ENCODE measurements around the gene NEDD9.

The NEDD9 gene

GRCh38 chr6:11227698-11228097 is 4.8 kb downstream of the NEDD9 start:
- Histone ChIP-seq H3K36me3 (ENCODE audit: low read length) (no peaks in the 10 kb centered on the region), H3K79me2 (ENCODE audit: insufficient read depth, low read length) (peaks cover 13% of the 10 kb centered on the region; the same call in 1 of the 2 replicates), H2AFZ (ENCODE audit: low read depth, low read length, severe bottlenecking) (no peak overlapping the region), H3K27me3 (ENCODE audit: low read length) (no peaks in the 10 kb centered on the region), H3K9me3 (ENCODE audit: insufficient read depth, low read length) (no peaks in the 10 kb centered on the region), H3K9me2 (replicated peaks; ENCODE audit: insufficient read depth, low read length) (no peaks in the 10 kb centered on the region), H3K27ac (ENCODE audit: low read depth, low read length) (no peak overlapping the region), H3K4me2 (ENCODE audit: low read depth, low read length, poor library complexity, severe bottlenecking) (no peak overlapping the region), H4K20me1 (ENCODE audit: low read depth, low read length) (no peaks in the 10 kb centered on the region), H3K9ac (ENCODE audit: low read length) (no peak overlapping the region), H3K4me3 (ENCODE audit: insufficient read depth, low read length, poor library complexity, severe bottlenecking) (no peak overlapping the region), H3F3A (ENCODE audit: insufficient read depth) (peaks cover under 1% of the 10 kb centered on the region; the same call in 1 of the 2 replicates)
- no peak for TF ChIP-seq EZH2phosphoT487 (conservative IDR thresholded peaks at IDR 0.05; ENCODE audit: low read length)
- no peak for TF ChIP-seq CTCF (IDR thresholded peaks at IDR 0.05; ENCODE audit: insufficient read depth, low read length, poor library complexity, severe bottlenecking)

DNA sequence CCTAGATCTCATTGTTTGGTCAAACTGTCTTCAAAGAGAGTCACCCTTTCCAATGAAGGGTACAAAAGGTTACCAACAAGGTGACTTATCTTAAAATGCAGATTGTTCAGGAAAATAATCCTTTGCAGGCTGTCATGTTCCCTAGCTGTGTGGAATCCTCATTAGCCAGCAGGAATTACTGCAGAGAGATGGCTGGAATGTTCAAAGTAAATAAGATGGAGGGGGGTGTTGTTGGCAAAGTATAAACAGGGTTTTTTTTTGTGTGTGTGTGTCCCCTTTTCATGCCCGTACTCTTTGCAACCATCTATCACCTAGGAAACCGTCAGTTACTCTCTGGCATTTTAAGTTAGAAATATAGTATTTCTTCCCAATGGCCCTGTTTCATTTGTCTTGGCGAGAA is 6.5 kb downstream of the NEDD9 start:
- H3K9ac ChIP-seq (ENCODE audit: low read length) = no peak overlapping the region
- H4K20me1 ChIP-seq (ENCODE audit: low read depth, low read length) = no peaks in the 10 kb centered on the region
- H3F3A ChIP-seq (ENCODE audit: insufficient read depth) = no peaks in the 10 kb centered on the region; the same call in 1 of the 2 replicates
- no peaks in the 10 kb centered on the region for H3K9me3 ChIP-seq (ENCODE audit: insufficient read depth, low read length)
- H3K27ac ChIP-seq (ENCODE audit: low read depth, low read length) = no peak overlapping the region
- H3K27me3 ChIP-seq (ENCODE audit: low read length) = no peaks in the 10 kb centered on the region
- no peak overlapping the region for H3K4me2 ChIP-seq (ENCODE audit: low read depth, low read length, poor library complexity, severe bottlenecking)
- H3K4me3 ChIP-seq (ENCODE audit: insufficient read depth, low read length, poor library complexity, severe bottlenecking) = no peak overlapping the region
- no peak overlapping the region for H2AFZ ChIP-seq (ENCODE audit: low read depth, low read length, severe bottlenecking)
- H3K9me2 ChIP-seq (replicated peaks; ENCODE audit: insufficient read depth, low read length) = no peaks in the 10 kb centered on the region
- H3K36me3 ChIP-seq (ENCODE audit: low read length) = no peaks in the 10 kb centered on the region
- TF ChIP-seq EZH2phosphoT487 (conservative IDR thresholded peaks at IDR 0.05; ENCODE audit: low read length) (no peak), CTCF (IDR thresholded peaks at IDR 0.05; ENCODE audit: insufficient read depth, low read length, poor library complexity, severe bottlenecking) (no peak)
- H3K79me2 ChIP-seq (ENCODE audit: insufficient read depth, low read length) = peaks cover 25% of the 10 kb centered on the region; the same call in 1 of the 2 replicates

DNA sequence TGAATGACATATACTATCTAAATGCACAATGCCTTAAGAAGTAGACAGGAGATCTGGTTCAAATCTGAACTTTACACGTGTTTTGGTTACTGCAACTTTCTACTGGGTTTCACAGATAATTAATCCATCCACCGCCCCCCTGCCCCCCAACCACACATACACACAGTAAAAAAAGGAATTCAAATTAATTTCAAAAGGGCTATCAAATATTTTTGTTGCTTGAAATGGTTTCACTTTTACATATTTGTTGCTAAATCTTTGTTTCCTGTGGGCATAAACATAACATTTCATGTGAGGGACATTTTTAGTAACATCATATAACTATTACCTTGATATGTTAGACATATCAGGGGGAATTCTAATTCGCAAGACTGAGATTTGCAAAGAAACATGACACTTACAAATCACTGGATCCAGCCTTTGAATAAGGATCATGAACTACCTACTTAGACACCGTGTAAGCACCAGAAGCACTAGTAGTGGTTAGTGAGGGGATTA is 7.5 kb downstream of the NEDD9 start:
- Histone ChIP-seq H3K27me3 (ENCODE audit: low read length) (no peaks in the 10 kb centered on the region), H3K79me2 (ENCODE audit: insufficient read depth, low read length) (peaks cover 25% of the 10 kb centered on the region; the same call in 1 of the 2 replicates), H2AFZ (ENCODE audit: low read depth, low read length, severe bottlenecking) (no peak overlapping the region), H3K9me3 (ENCODE audit: insufficient read depth, low read length) (no peaks in the 10 kb centered on the region), H3K9ac (ENCODE audit: low read length) (no peak overlapping the region), H3F3A (ENCODE audit: insufficient read depth) (no peaks in the 10 kb centered on the region), H3K4me2 (ENCODE audit: low read depth, low read length, poor library complexity, severe bottlenecking) (no peak overlapping the region), H3K36me3 (ENCODE audit: low read length) (no peaks in the 10 kb centered on the region), H3K9me2 (replicated peaks; ENCODE audit: insufficient read depth, low read length) (no peaks in the 10 kb centered on the region), H3K27ac (ENCODE audit: low read depth, low read length) (no peak overlapping the region), H4K20me1 (ENCODE audit: low read depth, low read length) (no peaks in the 10 kb centered on the region), H3K4me3 (ENCODE audit: insufficient read depth, low read length, poor library complexity, severe bottlenecking) (no peak overlapping the region)
- TF ChIP-seq CTCF (IDR thresholded peaks at IDR 0.05; ENCODE audit: insufficient read depth, low read length, poor library complexity, severe bottlenecking) (no peak), EZH2phosphoT487 (conservative IDR thresholded peaks at IDR 0.05; ENCODE audit: low read length) (no peak)

Data from SU-DHL-6 (cell line).